Measurements from ENCODE around the gene TPCN2.

The TPCN2 gene

GRCh38 chr11:69172674-69173073 is 123.9 kb downstream of the TPCN2 start:
- no peak for TF ChIP-seq CTCF (IDR thresholded peaks at IDR 0.05; ENCODE audit: low read depth, low read length)

GRCh38 chr11:69173331-69173730 is 124.6 kb downstream of the TPCN2 start:
- no peak for DNase-seq
- Histone ChIP-seq H3K4me3 (ENCODE audit: low read depth, low read length) (no peak overlapping the region), H3K27ac (no peak overlapping the region), H3K9me3 (ENCODE audit: severe bottlenecking) (no peaks in the 10 kb centered on the region), H3K36me3 (no peaks in the 10 kb centered on the region), H3K27me3 (ENCODE audit: insufficient read depth, low read depth, severe bottlenecking) (no peaks in the 10 kb centered on the region)
- TF ChIP-seq CTCF (IDR thresholded peaks at IDR 0.05; ENCODE audit: low read depth, low read length), result no peak

More at GRCh38 chr11:69172674-69173073, 123.9 kb downstream of the TPCN2 start:
- Histone ChIP-seq H3K36me3 (no peaks in the 10 kb centered on the region), H3K9me3 (ENCODE audit: severe bottlenecking) (no peaks in the 10 kb centered on the region), H3K4me3 (ENCODE audit: low read depth, low read length) (no peak overlapping the region), H3K27ac (no peak overlapping the region), H3K27me3 (ENCODE audit: insufficient read depth, low read depth, severe bottlenecking) (no peaks in the 10 kb centered on the region)
- DNase-seq, result no peak

- TF ChIP-seq CTCF (IDR thresholded peaks at IDR 0.05; ENCODE audit: low read depth, low read length), result no peak
- H3K4me3 ChIP-seq (ENCODE audit: low read depth, low read length), result no peak overlapping the region
- no peak for DNase-seq
- no peaks in the 10 kb centered on the region for H3K9me3 ChIP-seq (ENCODE audit: severe bottlenecking)
- no peaks in the 10 kb centered on the region for H3K27me3 ChIP-seq (ENCODE audit: insufficient read depth, low read depth, severe bottlenecking)
- H3K27ac ChIP-seq, result no peak overlapping the region
- no peaks in the 10 kb centered on the region for H3K36me3 ChIP-seq
Observed at GRCh38 chr11:69173925-69174581, 125.3 kb downstream of the TPCN2 start.

GRCh38 chr11:69174841-69175240 is 126.1 kb downstream of the TPCN2 start:
- Histone ChIP-seq H3K27me3 (ENCODE audit: insufficient read depth, low read depth, severe bottlenecking) (no peaks in the 10 kb centered on the region), H3K36me3 (no peaks in the 10 kb centered on the region), H3K9me3 (ENCODE audit: severe bottlenecking) (no peaks in the 10 kb centered on the region), H3K27ac (no peak overlapping the region), H3K4me3 (ENCODE audit: low read depth, low read length) (no peak overlapping the region)
- no peak for TF ChIP-seq CTCF (IDR thresholded peaks at IDR 0.05; ENCODE audit: low read depth, low read length)
- DNase-seq, result no peak

GRCh38 chr11:69178819-69179482 is 130.2 kb downstream of the TPCN2 start:
- H3K27ac ChIP-seq, result no peak overlapping the region
- H3K9me3 ChIP-seq (ENCODE audit: severe bottlenecking), result no peaks in the 10 kb centered on the region
- H3K4me3 ChIP-seq (ENCODE audit: low read depth, low read length), result no peak overlapping the region
- no peak for DNase-seq
- H3K27me3 ChIP-seq (ENCODE audit: insufficient read depth, low read depth, severe bottlenecking), result no peaks in the 10 kb centered on the region
- no peak for TF ChIP-seq CTCF (IDR thresholded peaks at IDR 0.05; ENCODE audit: low read depth, low read length)
- no peaks in the 10 kb centered on the region for H3K36me3 ChIP-seq
